OCI-LY7 (cell line): ENCODE results near the gene SLC35F1. TPM values are rescaled to one million over a fixed set of nuclear protein-coding genes. Genes with fewer than 3 reads are reported as not detected.

ENCODE experiments used
- BruUV-seq: library from RNA; stranded (reverse); fragments of 400-500 nt; replicated peaks from 2 replicates; lab custom pipeline; 2021; lab: Mats Ljungman, UMichigan
- CTCF ChIA-PET: fragments of 300-600 bp; sonication (Branson Sonifier 250); formaldehyde crosslinking; loops from one replicate; lab custom pipeline; 2022; ENCODE audit warnings: antibody characterized with exemption; ENCODE audit not compliant: unreplicated experiment; lab: Charles Lee
- POLR2A ChIA-PET: fragments of 300-600 bp; sonication (Branson Sonifier 250); formaldehyde crosslinking; loops from one replicate; lab custom pipeline; 2022; ENCODE audit warnings: antibody characterized with exemption; lab: Charles Lee
- DNase-seq: peaks from one replicate; pipeline ENCODE4 v3.0.0-alpha.2; 2015; ENCODE audit warnings: low spot score
- H2AFZ ChIP-seq: fragments of 200-600 bp; sonication (generic), shearing (Covaris generic); 2 replicates; pipeline ENCODE4 v1.6.1; 2014; ENCODE audit warnings: mild to moderate bottlenecking, antibody characterized with exemption, low read length, moderate library complexity
- H3K27ac ChIP-seq: fragments of 200-600 bp; sonication (generic); 2 replicates; pipeline ENCODE4 v1.5.1; 2014; ENCODE audit warnings: mixed run types, low read depth, mild to moderate bottlenecking, moderate library complexity, low read length, inconsistent platforms; ENCODE audit not compliant: poor library complexity, severe bottlenecking
- H3K36me3 ChIP-seq: fragments of 200-600 bp; sonication (generic); 2 replicates; pipeline ENCODE4 v1.6.1; 2014; ENCODE audit warnings: mild to moderate bottlenecking, antibody characterized with exemption, low read length, moderate library complexity, mixed read lengths; ENCODE audit not compliant: insufficient read depth
- H3K4me1 ChIP-seq: fragments of 200-600 bp; sonication (generic); 2 replicates; pipeline ENCODE4 v1.5.1; 2014; ENCODE audit warnings: mild to moderate bottlenecking, low read length; ENCODE audit not compliant: insufficient read depth, poor library complexity, severe bottlenecking
- H3K4me2 ChIP-seq: fragments of 200-600 bp; sonication (generic); 2 replicates; pipeline ENCODE4 v1.6.1; 2014; ENCODE audit warnings: mild to moderate bottlenecking, low read length
- H3K4me3 ChIP-seq: fragments of 200-600 bp; sonication (generic); 2 replicates; pipeline ENCODE4 v1.5.1; 2014; ENCODE audit warnings: mild to moderate bottlenecking, low read depth, low read length; ENCODE audit not compliant: poor library complexity, severe bottlenecking
- H3K79me2 ChIP-seq: fragments of 200-600 bp; sonication (generic); 2 replicates; pipeline ENCODE4 v1.6.1; 2016; ENCODE audit warnings: low read depth, mild to moderate bottlenecking, low read length, moderate library complexity, mixed read lengths; ENCODE audit not compliant: insufficient read depth
- H3K9me2 ChIP-seq: fragments of 200-600 bp; sonication (generic); 2 replicates; pipeline ENCODE4 v1.6.1; 2016; ENCODE audit warnings: mild to moderate bottlenecking, low read length, mixed read lengths; ENCODE audit not compliant: insufficient read depth
- H3K9me3 ChIP-seq: fragments of 200-600 bp; sonication (generic); 2 replicates; pipeline ENCODE4 v1.6.1; 2014; ENCODE audit warnings: mild to moderate bottlenecking, mixed run types, low read length, mixed read lengths
- H4K20me1 ChIP-seq: fragments of 200-600 bp; sonication (generic); 2 replicates; pipeline ENCODE4 v1.6.1; 2014; ENCODE audit warnings: mild to moderate bottlenecking, antibody characterized with exemption, low read length, moderate library complexity, mixed read lengths; ENCODE audit not compliant: insufficient read depth
- EZH2phosphoT487 ChIP-seq: fragments of 200-600 bp; sonication (generic); IDR thresholded peaks from 2 replicates; pipeline ENCODE4 v1.6.1; 2018; ENCODE audit warnings: low read depth, borderline replicate concordance, mild to moderate bottlenecking, mixed run types, antibody characterized with exemption, low read length, moderate library complexity, mixed read lengths
- intact Hi-C: fragments of 100-400 bp; cut with micrococcal nuclease; formaldehyde crosslinking; loops from one replicate; pipeline ENCODE4 v1.10.0; 2022; ENCODE audit not compliant: unreplicated experiment
- total RNA-seq, 2 experiments: library from RNA; depleted of rRNA in 1 of 2; stranded (reverse); fragments of >200 nt in 1 of 2; shearing (Covaris generic) in 1 of 2; gene quantifications; 2 replicates each; pipeline ENCODE4 v1.2.3, GENCODE V29; 2014 to 2022
- TF ChIP-seq, protein P1 (sequence below): fragments of 200-600 bp; sonication (generic); conservative IDR thresholded peaks from 2 replicates; pipeline ENCODE4 v1.5.1; 2014; ENCODE audit warnings: mild to moderate bottlenecking, antibody characterized with exemption, low read length, moderate library complexity, mixed read lengths

SLC35F1 gene
- total RNA-seq, 2 experiments from 2014 or later: 0.03 TPM; not detected in 1

DNA sequence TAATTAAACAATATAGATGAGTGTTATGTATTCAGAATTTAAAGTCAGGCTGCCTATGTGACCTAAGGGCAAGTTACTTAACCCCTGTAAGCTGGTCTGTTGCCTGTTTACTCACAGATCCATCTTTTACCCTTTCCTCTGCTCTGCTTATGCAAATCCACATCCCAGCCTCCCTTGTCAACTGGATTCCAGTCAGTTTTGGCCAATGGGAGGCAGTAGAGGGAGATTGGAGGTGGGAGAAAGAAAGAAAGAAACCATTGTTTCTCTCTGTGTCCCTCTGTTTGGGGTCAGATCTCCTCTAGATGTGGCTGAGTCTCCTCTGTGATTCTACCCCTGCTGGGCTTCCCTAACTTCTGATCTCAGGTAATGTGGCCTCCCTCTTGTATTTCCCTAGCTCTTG, 374.2 kb downstream of the SLC35F1 start:
- Histone ChIP-seq H3K79me2 (no peaks in the 10 kb centered on the region), H3K4me2 (no peak overlapping the region), H3K4me1 (no peaks in the 10 kb centered on the region), H4K20me1 (no peaks in the 10 kb centered on the region), H2AFZ (no peak overlapping the region), H3K36me3 (no peaks in the 10 kb centered on the region), H3K27ac (no peak overlapping the region), H3K9me2 (no peaks in the 10 kb centered on the region), H3K4me3 (no peak overlapping the region), H3K9me3 (no peaks in the 10 kb centered on the region)
- intact Hi-C loops: loop anchor here (10.0 kb wide), 2 partner anchors 494 to 524 kb away; no protein-coding TSS in a partner anchor
- POLR2A ChIA-PET: no interaction called here
- CTCF ChIA-PET: no interaction called here
- BruUV-seq: no TSS peak
- no peak for DNase-seq
- no peak for TF ChIP-seq EZH2phosphoT487
- TF ChIP-seq, protein P1, sequence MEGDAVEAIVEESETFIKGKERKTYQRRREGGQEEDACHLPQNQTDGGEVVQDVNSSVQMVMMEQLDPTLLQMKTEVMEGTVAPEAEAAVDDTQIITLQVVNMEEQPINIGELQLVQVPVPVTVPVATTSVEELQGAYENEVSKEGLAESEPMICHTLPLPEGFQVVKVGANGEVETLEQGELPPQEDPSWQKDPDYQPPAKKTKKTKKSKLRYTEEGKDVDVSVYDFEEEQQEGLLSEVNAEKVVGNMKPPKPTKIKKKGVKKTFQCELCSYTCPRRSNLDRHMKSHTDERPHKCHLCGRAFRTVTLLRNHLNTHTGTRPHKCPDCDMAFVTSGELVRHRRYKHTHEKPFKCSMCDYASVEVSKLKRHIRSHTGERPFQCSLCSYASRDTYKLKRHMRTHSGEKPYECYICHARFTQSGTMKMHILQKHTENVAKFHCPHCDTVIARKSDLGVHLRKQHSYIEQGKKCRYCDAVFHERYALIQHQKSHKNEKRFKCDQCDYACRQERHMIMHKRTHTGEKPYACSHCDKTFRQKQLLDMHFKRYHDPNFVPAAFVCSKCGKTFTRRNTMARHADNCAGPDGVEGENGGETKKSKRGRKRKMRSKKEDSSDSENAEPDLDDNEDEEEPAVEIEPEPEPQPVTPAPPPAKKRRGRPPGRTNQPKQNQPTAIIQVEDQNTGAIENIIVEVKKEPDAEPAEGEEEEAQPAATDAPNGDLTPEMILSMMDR: no peak

DNA sequence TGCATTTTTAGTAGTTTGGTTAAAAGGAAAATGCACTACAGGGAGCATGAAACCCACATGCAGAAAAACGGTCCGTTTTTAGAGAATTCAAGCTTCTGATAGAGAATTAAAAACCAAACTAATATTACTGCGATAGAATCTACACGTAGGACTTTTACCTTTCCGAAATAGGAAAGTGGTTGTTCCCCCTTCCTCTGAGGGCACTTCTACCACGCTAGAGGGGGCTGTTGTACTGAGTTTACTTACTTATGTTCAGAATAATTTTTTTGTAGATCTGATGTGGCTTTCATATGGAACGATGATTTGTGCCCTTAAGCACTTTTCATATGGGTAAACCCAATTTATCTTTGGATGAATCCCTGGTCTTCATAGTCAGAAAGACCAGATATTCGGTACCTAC, 376.7 kb downstream of the SLC35F1 start:
- ChIA-PET CTCF (no interaction called here), POLR2A (interaction anchor here (0.7 kb wide), 1 partner anchor 255 kb away, joined by 3 read pairs; no protein-coding TSS in a partner anchor)
- no peak overlapping the region for H3K27ac ChIP-seq
- H3K9me3 ChIP-seq: no peaks in the 10 kb centered on the region
- no peaks in the 10 kb centered on the region for H3K9me2 ChIP-seq
- intact Hi-C loops: loop anchor here (2.0 to 10.0 kb wide), 3 partner anchors 267 to 521 kb away; no protein-coding TSS in a partner anchor
- H2AFZ ChIP-seq: no peak overlapping the region
- no peaks in the 10 kb centered on the region for H3K36me3 ChIP-seq
- no peaks in the 10 kb centered on the region for H4K20me1 ChIP-seq
- H3K4me2 ChIP-seq: no peak overlapping the region
- DNase-seq: peak; percentile 52
- H3K4me3 ChIP-seq: no peak overlapping the region
- BruUV-seq: no TSS peak
- H3K79me2 ChIP-seq: no peaks in the 10 kb centered on the region
- TF ChIP-seq EZH2phosphoT487: no peak
- TF ChIP-seq, protein P1: peak; percentile 83
- no peaks in the 10 kb centered on the region for H3K4me1 ChIP-seq

DNA sequence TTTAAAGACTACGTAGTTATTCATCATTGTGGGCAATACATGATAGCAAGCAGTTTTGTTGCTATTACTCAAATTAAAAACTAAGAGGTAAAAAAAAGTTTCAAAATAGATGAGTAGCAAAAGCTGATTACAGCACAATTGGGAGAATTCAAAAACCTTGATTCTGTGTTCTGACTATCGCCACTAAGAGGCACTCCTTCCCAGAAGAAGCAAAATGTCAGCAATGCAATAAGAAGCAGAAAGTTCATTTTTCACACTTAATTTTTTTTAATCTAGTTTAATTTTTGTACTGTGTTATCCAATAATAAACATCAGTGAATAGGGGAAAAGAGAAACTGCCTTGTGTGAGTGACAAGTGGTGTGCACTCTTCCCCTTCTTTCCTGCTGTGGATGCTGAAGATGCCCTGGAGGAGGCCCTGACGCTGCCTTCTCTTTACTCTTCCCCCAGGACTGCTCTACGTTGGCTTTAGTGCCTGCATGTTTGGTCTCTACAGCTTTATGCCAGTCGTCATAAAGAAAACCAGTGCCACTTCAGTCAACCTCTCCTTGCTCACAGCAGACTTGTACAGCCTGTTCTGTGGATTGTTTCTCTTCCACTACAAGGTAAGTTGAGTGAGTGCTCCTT, 377.8 kb downstream of the SLC35F1 start:
- Histone ChIP-seq H4K20me1 (no peaks in the 10 kb centered on the region), H3K9me2 (no peaks in the 10 kb centered on the region), H3K4me3 (no peak overlapping the region), H2AFZ (no peak overlapping the region), H3K79me2 (no peaks in the 10 kb centered on the region), H3K9me3 (no peaks in the 10 kb centered on the region), H3K4me2 (no peak overlapping the region), H3K4me1 (no peaks in the 10 kb centered on the region), H3K27ac (no peak overlapping the region), H3K36me3 (no peaks in the 10 kb centered on the region)
- intact Hi-C loops: loop anchor here (5.0 to 10.0 kb wide), 3 partner anchors 222 to 520 kb away; no protein-coding TSS in a partner anchor
- no TSS peak for BruUV-seq
- TF ChIP-seq EZH2phosphoT487: no peak
- TF ChIP-seq, protein P1: peak; percentile 44; the same call in 1 of the 2 replicates
- POLR2A ChIA-PET: interaction anchor here (0.5 to 1.1 kb wide), 3 partner anchors 66 to 841 kb away, joined by 3 read pairs; no protein-coding TSS in a partner anchor
- no peak for DNase-seq
- CTCF ChIA-PET: no interaction called here
